Pons (tissue), 1 donor: ENCODE data around the gene GRK5.

Experiments
- DNase-seq: peaks from one replicate; pipeline ENCODE4 v3.0.0-alpha.2; 2016; ENCODE audit warnings: low spot score

The GRK5 gene

DNA sequence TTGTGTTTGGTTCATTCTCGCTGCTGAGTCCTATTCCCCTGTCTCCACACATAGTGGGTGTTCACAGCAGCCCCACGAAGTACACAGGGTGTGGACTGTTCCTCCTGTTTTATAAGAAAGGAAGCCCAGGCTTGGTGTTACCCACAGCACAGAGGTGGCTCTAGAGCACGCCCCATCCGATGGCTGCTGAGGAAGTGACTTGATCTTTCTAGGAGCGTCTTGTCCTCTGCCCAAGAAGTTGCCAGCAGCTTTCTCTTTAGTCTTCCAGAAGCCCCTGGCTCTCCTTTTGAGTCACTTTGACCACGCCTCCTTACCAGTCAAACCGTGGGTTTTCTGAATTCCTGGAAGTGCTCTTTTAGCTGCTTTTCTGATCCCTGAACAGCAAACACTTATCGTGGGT is 94.0 kb downstream of the GRK5 start:
- no peak for DNase-seq

DNA sequence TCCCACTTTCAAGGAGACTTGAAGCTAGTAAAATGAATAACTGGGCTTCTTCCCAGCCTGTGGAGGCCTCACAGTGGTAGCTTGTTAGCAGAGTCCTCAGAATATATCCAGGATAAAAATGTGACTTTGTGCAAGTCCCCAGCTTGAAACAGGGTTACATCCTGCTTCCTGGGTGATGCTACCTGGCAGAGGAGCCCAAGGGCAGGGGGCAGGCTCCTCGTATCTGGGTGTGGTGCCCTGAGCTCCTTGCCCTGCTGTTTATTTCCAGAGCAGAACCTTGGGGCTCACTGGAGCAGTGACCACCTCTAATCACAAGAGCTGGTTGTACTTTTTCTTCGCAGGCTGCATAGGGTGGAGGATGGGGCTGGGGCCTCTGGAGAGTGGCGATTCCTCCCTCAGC is 94.8 kb downstream of the GRK5 start:
- DNase-seq: no peak

DNA sequence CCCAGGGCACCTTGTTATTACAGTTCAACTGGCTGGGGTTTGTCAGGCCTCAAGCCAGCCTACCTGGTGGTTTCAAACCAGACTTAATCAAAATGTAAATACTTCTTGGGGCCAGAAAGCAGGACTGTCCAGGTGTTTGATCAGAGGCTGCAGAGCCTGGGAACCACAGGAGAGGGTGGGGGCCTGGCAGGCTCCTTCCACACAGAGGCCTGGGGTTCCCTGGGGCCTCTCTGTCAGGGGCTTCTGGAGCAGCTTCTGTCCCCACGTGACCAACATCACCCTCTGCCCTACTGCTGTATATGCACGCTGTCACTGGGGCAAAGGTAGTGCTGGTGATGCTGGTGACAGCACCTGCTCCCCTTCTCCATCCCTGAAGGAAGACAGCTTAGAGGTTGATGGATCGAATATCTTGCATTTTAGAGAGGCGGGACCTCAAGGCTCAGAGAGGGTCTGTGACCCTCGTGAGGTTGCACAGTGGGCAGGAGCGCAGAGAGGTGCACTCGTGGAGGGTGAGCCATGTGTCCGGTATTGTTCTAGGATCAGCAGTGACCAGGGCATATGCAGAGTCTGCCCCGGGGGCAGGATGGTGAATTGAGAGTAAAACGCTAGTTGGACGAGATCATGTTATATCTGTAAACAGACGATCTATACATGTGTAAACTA is 95.4 kb downstream of the GRK5 start:
- no peak for DNase-seq

DNA sequence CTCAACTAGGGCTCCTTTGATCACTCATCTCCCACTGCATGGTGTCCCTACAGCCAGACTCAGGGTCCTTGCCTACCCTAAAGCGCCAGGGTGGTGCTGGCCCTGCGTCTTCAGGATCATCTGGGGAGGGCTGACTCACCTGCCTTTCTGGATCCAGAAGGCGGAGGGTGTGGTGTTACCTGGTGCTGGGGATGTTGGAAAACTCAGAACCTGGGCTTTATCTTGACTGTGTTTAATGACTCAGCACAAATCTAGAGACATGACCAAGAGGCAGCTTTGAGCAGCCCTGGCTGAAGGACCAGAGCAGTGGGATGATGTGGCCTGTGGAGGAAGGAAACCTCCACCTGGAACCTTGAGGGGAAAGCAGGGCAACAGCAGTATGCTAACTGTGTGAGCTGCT is 96.5 kb downstream of the GRK5 start:
- DNase-seq: no peak

DNA sequence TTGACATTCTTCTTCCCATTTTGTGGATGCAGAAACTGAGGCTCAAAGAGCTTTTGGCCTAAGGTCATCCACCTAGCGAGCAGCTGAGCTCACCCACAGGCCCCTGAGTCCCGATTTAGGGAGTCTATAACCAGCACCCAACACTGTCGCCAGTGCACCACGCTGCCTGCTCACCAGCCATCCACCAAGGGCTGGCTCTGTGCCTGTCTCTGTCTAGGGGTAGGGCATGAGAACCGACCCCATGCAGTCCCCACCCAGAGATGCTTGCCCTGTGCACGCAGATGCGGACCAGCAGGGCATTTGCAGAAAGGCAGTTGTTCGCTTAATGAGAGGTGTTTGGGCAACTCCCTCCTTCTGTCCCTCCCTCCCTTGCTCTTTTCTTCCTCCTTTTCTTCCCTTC is 97.2 kb downstream of the GRK5 start:
- no peak for DNase-seq

DNA sequence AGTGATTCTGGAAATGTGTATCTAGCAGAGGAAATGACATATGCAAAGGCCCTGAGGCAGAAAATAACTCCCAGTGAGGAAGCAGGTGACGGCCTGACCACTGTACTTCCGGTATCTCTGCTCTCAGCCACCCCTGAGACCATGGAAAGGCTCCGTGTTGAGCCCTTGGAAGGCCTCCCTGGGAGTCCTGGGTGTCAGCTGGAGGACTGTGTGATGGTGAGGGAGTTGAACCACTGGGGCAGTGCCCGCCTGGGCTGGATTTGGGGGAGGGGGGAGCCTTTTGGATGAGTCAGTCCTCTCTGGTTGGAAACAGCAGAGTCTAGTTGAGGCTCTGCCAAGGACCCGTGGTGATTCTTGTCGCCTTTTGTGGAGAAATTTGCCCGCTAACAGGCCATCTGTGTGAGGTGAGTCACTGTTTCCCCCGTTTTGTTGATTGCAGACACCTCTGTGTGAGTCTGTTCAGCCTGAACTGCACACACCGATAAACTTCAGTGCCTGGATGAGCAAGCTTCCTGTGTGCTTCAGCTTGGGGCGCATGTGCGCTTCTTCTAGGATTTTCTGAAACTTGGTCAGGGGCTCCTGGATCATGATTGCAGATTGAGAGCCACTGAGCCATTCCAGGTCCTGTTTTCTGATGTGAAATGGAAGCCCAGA is 98.6 kb downstream of the GRK5 start:
- DNase-seq: peak; percentile 17

DNA sequence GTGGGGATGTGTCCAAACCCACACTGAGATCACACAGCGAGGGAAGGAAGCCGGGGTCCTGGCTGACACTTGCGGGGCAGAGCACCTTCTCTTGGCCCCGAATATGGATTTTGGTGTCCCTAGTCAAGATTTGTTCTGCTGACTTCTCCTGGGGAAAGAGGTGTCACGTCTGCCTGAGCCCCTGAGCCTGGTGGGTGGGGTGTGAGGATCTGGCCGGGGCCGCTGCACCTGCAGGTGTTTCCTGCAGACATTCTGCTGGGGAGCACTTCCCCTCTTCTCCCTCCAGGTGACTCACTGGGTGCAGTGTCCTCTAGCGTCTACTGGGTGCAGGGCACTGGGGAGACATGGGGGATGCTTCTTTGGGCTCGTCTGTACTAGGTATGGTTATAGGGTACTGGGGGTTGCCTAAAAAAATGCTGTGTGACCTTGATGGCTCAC is 99.2 kb downstream of the GRK5 start:
- no peak for DNase-seq

DNA sequence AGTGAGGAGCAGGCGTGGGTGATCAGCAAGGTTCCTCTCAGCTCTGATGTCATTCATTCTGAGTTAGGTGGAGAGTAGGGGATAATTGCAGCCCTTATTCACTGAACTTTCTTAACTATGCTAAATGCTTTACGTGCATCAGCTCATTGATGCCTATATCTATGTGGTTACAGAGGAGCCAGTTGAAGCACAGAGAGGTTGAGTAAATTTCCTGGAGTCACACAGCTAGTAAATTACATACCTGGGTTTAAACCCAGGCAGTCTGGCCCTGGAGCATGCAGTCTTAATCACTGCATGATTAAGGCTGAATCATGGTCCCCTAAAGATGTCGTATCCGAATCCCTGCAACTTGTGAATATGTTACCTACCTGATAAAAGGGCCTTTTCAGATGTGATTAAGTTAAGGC is 99.6 kb downstream of the GRK5 start:
- no peak for DNase-seq

DNA sequence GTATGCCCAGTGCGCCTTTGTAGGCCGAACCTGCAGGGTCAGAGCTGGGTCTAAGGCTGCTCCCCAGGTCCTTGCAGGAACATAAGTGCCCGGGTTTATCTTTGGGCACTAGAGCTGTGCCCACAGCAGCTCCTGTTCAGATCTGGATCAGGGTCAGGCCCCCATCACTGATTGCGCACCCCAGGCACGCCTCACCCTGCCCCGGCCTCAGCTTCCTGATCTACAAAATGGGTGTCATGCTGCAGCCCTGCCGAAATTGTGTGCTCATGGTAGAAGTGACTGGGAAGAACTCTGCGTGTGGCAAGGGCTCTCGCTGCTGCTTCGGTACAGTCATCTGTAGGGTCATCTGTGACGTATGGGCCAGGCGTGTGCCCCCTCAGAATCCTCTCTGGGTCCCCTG is 100.7 kb downstream of the GRK5 start:
- no peak for DNase-seq

DNA sequence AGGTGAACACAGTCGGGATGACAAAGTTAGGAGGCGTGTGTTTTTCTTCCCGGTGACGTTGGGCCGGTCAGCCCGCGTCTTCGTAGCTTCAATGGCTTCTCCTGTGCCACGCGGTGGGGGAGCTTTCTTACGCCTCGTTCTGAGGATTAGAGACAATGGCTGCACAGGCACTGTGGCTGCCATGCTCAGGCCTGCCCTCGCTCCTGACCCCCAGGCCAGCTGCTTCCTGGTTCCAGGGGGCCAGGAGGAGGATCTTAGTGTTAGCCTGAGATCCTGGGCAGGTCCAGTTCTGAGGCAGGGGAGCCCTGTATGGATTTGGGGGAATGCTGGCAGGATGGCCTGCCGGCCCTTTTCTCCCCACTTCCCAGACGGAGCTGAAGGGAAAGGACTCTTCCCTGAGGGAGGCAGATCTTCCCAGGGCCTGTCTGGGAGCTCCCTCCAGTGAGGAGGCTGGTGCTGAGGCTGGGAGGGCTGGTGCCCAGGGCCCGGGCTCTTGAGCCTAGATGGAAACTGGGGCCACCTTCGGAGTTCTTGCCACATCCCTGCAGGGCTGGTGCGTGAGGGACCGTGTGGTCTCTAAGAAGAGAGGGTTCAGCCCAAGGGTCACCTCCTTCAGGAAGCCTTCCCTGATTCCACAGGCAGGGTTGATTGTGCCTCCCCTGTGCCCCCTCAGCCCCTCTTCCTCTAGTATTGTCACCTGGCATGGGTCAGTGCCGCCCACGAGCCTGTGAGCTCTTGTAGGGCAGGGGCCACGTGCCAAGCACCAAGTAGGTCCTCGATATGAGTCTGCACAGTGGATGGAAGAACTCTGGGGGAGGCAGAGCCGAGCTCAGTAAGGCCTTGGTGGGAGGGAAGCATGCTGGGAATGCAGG is 101.4 kb downstream of the GRK5 start:
- no peak for DNase-seq

DNA sequence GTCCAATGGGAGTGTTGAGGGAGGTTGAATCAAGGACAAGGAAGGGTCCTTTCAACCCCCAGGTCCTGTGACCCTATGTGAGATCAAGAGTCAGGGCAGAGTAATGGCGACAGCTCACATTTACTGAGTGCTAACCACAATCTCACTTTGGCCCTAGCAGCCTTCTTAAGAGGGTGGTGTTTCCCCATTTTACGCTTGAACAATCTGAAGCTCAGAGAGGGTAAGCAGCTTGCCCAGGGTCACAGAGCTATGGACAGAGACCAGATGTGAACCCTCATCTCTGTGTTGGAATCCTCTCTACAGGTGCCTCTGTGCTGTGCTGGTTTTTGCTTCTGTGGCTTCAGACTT is 102.0 kb downstream of the GRK5 start:
- DNase-seq: no peak

DNA sequence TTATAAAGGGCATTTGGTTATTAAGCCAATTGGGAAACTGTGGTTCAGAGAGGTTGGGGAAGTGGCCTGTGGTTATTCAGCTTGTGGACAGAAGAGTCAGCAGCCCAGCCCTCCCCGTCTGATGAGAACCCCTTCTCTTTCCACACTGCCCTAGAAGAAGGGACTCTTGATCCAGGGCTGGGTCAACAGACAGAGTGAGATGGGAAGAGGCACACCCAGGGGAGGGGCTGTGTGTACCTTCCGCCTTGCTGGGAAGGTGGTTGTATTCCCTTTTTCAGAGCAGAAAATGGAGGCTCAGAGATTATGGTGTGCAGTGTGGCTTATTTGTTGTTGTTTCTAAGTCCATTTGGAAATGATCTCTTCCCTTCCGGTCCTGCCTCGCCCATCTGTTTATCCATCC is 103.4 kb downstream of the GRK5 start:
- DNase-seq: no peak

DNA sequence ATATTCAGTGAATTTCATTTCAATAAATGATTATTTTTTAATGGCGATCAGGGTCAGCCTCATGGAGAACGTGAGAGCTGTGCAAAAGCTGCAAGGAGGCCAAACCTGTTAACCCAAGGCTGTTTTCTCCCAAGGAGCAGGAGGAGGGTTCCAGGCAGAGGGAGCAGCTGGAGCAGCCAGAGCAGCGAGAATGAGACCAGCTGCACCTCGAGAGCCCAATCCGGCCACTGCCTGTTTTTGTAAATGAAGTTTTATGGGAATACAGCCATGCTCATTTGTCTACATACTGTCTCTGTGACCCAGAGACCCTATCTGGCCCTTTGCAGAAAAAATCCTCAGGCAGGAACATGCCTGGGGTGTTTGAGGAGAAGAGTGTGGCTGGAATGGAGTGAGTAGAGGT is 104.9 kb downstream of the GRK5 start:
- no peak for DNase-seq

DNA sequence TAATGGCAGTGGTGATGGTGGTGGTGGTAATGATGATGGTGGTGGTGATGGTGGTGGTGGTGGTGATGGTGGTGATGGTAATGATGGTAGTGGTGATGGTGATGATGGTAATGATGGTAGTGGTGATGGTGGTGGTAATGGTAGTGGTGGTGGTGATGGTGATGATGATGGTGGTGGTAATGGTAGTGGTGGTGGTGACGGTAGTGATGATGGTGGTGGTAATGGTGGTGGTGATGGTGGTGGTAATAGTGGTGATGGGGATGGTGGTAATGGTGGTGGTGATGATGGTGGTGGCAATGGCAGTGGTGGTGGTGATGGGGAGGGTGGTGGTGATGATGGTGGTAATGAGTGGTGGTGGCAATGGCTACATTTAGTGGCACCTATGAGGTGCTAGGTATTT is 105.7 kb downstream of the GRK5 start:
- DNase-seq: no peak

DNA sequence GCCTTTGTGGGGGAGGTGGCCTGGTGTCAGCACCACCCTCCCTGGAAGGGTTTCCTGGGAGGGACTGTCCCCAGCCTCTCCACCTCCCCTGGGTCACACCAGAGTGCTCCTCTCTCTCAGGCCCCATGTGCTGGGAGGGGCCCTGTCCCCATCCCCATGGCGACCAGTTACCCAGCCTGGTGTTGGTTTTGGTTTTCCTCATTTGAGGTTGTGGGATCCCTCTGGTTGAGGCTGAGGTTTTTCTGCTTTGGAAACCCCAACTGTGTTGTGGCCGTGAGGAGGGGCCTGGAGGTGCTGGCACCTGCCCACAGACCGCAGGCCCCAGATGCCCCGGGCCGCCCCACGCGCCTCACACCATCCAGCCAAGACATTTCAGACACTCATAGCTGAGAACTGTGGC is 106.3 kb downstream of the GRK5 start:
- no peak for DNase-seq

DNA sequence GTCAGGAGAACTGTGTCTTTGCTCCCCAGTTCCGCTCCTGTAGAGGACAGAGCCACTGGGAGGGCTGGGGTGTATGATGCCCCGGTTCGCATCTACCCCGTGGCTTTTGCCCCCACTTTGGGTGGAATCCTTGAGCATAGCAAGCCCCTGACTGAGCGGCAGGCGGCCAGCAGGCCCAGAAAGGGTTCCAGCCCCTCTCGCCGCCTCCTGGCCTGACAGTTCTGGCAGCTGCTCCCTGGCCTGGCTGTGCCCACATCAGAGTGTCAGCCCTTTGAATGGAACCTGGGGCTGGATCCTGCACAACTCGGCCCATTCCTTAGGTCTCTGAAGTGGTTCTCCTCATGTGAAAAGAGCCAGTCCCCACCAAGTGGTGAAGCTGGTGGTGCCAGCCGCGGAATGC is 106.7 kb downstream of the GRK5 start:
- no peak for DNase-seq

DNA sequence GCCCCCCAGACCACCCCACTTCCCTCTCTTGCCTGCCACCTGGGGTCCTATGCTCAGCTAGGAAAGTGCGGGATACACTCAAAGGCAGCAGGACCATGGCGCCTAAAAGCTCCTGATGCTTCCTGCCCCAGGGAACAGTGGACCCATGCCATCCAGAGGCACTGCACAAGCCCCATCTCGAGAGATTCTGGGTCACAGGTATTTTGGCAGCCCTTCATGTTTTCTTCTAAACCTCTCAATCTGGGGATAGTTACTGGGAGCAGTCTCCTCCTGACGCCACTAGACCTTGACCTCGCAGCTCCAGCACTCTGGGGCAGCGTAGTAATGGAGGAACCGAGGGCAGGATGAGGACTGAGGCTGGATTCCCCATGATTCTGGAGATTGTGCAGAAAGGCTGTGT is 107.1 kb downstream of the GRK5 start:
- DNase-seq: no peak

DNA sequence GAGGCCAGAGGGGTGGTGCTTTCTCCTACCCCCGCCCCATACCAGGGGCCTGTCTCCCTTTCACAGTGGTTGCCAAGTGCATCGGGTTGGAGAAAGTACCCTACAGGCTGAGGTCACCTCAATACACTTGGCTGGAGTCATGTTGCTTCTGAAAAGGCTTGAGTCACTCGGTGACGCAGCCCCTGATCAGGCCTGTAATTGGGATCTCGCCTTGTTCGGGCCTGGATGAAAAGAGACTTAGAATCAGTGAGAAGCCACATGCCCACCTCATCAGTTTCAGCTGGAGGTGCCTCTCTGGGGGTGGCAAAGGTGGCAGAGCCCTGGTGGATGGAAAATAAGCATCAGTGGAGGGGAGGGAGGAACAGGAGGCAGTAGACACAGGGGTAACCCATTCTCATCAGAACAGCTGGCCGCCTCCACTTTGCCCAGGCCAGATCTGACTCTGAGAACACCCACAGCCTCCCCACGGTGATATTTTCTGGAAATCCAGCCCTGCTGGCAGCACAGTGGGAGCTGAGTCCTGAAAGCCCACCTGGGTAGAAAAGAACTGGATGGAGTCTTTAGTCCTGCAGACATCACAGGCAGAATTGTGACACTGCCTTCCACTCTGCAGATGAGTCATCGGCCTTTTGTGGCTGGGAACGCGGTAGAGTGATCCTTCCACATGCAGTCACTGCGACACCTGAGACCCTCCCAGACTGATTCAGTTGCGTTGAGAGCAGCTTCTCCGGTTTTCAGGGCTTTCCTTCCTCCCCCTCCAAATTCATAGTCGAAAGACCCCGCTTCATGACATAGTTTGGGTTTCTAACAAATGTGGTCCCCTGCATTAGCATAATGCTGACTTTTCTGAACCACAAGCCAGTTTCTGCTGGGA is 108.0 kb downstream of the GRK5 start:
- DNase-seq: no peak

DNA sequence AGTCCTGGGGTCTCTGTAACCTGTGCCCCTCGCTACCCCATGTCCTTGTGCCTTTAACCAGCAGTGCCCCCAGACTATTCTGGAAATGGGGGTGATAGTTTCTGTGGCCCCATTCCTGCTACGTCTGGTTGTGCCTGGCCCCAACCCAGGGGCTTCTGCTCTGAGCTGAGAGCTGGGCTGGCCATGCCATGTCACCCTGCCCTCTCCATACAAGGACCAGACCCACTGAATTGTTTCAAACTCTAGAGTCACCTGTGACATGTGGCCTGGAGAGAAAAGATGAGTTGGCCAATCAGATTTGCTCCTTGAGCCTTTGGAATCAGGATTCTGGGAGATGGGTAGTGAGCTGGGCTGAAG is 108.6 kb downstream of the GRK5 start:
- DNase-seq: no peak

DNA sequence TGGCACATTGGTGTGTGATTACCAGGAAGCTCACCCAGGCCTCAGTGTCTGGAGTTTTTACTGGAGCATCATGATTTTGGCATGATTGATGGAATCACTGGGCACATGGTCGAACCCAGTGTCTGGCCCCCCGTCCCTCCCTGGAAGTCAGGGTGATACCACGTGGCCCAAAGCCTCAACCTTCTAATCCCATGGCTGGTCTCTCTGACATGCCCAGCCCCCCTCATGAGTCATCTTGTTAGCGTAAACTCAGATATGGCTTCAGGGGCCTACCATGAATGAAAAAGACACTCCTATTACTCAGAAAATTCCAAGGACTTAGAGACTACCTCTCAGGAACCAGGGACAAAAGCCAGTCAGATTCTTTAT is 109.3 kb downstream of the GRK5 start:
- no peak for DNase-seq

DNA sequence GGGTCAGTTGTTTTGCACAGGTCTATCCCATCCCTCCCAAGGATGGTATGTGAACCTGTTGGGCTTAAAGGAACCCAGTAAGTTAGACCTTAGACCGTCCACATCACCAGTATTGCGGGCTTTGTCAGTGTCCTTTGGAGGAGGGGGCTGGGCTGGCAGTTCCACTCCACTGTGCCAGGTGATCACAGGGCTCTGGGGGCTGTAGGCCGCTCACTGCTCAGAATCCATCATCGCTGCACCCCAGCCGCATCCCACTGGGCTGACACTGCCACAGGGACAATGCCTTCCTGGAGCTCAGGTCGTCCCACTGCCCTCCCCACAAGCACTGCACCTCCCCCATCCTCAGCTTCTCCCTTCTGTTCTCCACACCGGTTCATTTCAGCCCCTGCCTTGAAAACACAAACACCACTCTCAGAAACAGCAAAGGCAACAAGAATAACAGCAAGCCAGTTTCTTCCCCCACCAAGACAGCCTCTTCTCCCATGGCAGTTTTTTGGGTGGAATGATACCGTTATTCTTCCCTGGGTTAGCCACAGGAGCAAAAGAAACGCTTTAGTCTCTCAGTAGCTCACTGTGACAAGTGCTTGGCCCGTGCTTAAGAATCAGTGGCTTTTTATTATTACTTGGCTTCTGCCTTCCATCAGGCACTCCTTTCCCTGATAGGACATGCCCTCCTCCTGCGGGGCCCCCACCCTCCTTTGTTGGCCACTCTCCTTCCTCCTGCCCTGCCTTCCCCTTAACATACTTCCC is 111.2 kb downstream of the GRK5 start:
- no peak for DNase-seq
